ENCODE data around the gene MAOA.
"Not testable (repeated sequence)": the region's sequence is repeated elsewhere in the genome, so short reads cannot be mapped to it uniquely, and the experiment has no call there.

MAOA gene

GRCh38 chrX:43717161-43717560, 61.1 kb downstream of the MAOA start:
- Histone ChIP-seq H3K27me3 (no peaks in the 10 kb centered on the region), H3K9me3 (no peaks in the 10 kb centered on the region), H3K36me3 (no peaks in the 10 kb centered on the region), H3K4me1 (no peaks in the 10 kb centered on the region), H3K4me3 (ENCODE audit: low read depth, low read length) (no peak overlapping the region)
- no peak for DNase-seq
- no peak for TF ChIP-seq CTCF (IDR thresholded peaks at IDR 0.05; ENCODE audit: low read depth, low read length)

- Histone ChIP-seq H3K9me3 (no peaks in the 10 kb centered on the region), H3K36me3 (no peaks in the 10 kb centered on the region), H3K27me3 (no peaks in the 10 kb centered on the region), H3K4me1 (no peaks in the 10 kb centered on the region), H3K4me3 (ENCODE audit: low read depth, low read length) (no peak overlapping the region)
- DNase-seq = no peak
- TF ChIP-seq CTCF (IDR thresholded peaks at IDR 0.05; ENCODE audit: low read depth, low read length) = no peak
Observed at GRCh38 chrX:43718081-43718480, 62.0 kb downstream of the MAOA start.

GRCh38 chrX:43718546-43718945, 62.4 kb downstream of the MAOA start:
- DNase-seq = no peak
- Histone ChIP-seq H3K4me3 (ENCODE audit: low read depth, low read length) (no peak overlapping the region), H3K9me3 (no peaks in the 10 kb centered on the region), H3K4me1 (no peaks in the 10 kb centered on the region), H3K27me3 (no peaks in the 10 kb centered on the region), H3K36me3 (no peaks in the 10 kb centered on the region)
- TF ChIP-seq CTCF (IDR thresholded peaks at IDR 0.05; ENCODE audit: low read depth, low read length) = no peak

GRCh38 chrX:43718956-43719355, 62.9 kb downstream of the MAOA start:
- H3K36me3 ChIP-seq = no peaks in the 10 kb centered on the region
- H3K27me3 ChIP-seq = no peaks in the 10 kb centered on the region
- TF ChIP-seq CTCF (IDR thresholded peaks at IDR 0.05; ENCODE audit: low read depth, low read length) = no peak

GRCh38 chrX:43720082-43720481, 64.0 kb downstream of the MAOA start:
- H3K9me3 ChIP-seq = no peaks in the 10 kb centered on the region
- TF ChIP-seq CTCF (IDR thresholded peaks at IDR 0.05; ENCODE audit: low read depth, low read length) = no peak
- no peaks in the 10 kb centered on the region for H3K27me3 ChIP-seq
- H3K36me3 ChIP-seq = no peaks in the 10 kb centered on the region
- no peak overlapping the region; the same call in 1 of the 2 replicates for H3K4me3 ChIP-seq (ENCODE audit: low read depth, low read length)
- H3K4me1 ChIP-seq = no peaks in the 10 kb centered on the region
- DNase-seq = no peak

More at GRCh38 chrX:43718956-43719355, 62.9 kb downstream of the MAOA start:
- H3K4me3 ChIP-seq (ENCODE audit: low read depth, low read length) = no peak overlapping the region
- H3K4me1 ChIP-seq = no peaks in the 10 kb centered on the region
- no peak for DNase-seq
- no peaks in the 10 kb centered on the region for H3K9me3 ChIP-seq

GRCh38 chrX:43720961-43721360, 64.9 kb downstream of the MAOA start:
- no peaks in the 10 kb centered on the region for H3K9me3 ChIP-seq
- H3K4me1 ChIP-seq = no peaks in the 10 kb centered on the region
- no peak overlapping the region for H3K4me3 ChIP-seq (ENCODE audit: low read depth, low read length)
- TF ChIP-seq CTCF (IDR thresholded peaks at IDR 0.05; ENCODE audit: low read depth, low read length) = no peak
- no peaks in the 10 kb centered on the region for H3K36me3 ChIP-seq
- no peaks in the 10 kb centered on the region for H3K27me3 ChIP-seq
- no peak for DNase-seq

GRCh38 chrX:43725227-43725626, 69.1 kb downstream of the MAOA start:
- H3K27me3 ChIP-seq; DNase-seq; H3K36me3 ChIP-seq; H3K4me1 ChIP-seq; H3K4me3 ChIP-seq (ENCODE audit: low read depth, low read length); H3K9me3 ChIP-seq: not testable (repeated sequence)

- H3K36me3 ChIP-seq; H3K27me3 ChIP-seq; H3K4me3 ChIP-seq (ENCODE audit: low read depth, low read length); DNase-seq; H3K4me1 ChIP-seq; H3K9me3 ChIP-seq: not testable (repeated sequence)
Observed at GRCh38 chrX:43727254-43727653, 71.2 kb downstream of the MAOA start.
